Measurements from ENCODE around the gene TGM5. TPM values are rescaled to one million over a fixed set of nuclear protein-coding genes. Genes with fewer than 3 reads are reported as not detected.

Gene TGM5, protein sequence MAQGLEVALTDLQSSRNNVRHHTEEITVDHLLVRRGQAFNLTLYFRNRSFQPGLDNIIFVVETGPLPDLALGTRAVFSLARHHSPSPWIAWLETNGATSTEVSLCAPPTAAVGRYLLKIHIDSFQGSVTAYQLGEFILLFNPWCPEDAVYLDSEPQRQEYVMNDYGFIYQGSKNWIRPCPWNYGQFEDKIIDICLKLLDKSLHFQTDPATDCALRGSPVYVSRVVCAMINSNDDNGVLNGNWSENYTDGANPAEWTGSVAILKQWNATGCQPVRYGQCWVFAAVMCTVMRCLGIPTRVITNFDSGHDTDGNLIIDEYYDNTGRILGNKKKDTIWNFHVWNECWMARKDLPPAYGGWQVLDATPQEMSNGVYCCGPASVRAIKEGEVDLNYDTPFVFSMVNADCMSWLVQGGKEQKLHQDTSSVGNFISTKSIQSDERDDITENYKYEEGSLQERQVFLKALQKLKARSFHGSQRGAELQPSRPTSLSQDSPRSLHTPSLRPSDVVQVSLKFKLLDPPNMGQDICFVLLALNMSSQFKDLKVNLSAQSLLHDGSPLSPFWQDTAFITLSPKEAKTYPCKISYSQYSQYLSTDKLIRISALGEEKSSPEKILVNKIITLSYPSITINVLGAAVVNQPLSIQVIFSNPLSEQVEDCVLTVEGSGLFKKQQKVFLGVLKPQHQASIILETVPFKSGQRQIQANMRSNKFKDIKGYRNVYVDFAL
- total RNA-seq (under 1 TPM in 1 of 5 experiments, not detected in 4; 0.27 TPM), polyA plus RNA-seq (not detected), total RNA-seq (not detected)

DNA sequence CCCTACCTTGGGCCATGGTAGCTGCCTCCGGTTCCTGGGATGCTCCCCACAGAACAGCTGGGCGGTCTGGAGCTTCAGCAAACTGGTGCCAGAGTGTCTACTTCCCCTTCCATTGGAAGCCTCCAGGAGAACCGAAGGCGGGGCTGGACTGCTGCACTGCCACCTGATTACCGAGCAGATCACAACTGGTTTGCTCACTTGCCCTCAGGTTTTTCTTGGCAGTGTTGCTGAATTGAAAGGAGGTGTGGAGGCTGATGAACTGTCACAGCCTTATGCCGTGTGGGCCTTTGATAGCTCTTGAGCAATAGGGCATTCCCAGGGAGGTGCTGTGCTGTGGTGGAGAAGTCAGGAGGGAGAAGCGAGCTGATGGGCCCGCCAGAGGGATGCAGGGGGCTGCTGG lies at the start of gene TGM5:
Gene TGM5, minus strand, starts transcription at position 95 of the 400 bp plus-strand sequence. Its CDS starts 79 bp downstream, at position 16.
- intact Hi-C loops (cut with micrococcal nuclease), result no loop called here
- H3K4me3 ChIP-seq (ENCODE audit: low read length), result no peak within 1 kb of the TSS
- no peaks in the 10 kb centered on the region for H3K9me3 ChIP-seq (ENCODE audit: control insufficient read depth in 2 of 3, low read length in 3 of 3)
- no peak for DNase-seq
- no peak within 1 kb of the TSS for H3K27ac Mint-ChIP-seq
- no peak within 1 kb of the TSS for H3K4me3 Mint-ChIP-seq
- H3K27me3 ChIP-seq (ENCODE audit: control insufficient read depth in 2 of 2, insufficient read depth in 2 of 2, low read length in 2 of 2), result no peaks in the 10 kb centered on the region
- H3K9me3 Mint-ChIP-seq, result peaks cover 0 to 2% (median under 1%) of the 10 kb centered on the region in 11 donors
- no peak within 1 kb of the TSS for H3K27ac ChIP-seq (ENCODE audit: low read depth, low read length)
- H3K36me3 ChIP-seq (ENCODE audit: control insufficient read depth in 2 of 3, insufficient read depth in 3 of 3, low read length in 3 of 3), result no peaks in the 10 kb centered on the region
- H3K4me1 Mint-ChIP-seq, result peaks cover 0 to 8% (median 5%) of the 10 kb centered on the region in 7 donors
- ChIA-PET CTCF (no interaction called here), POLR2A (interaction anchor here (0.6 kb wide), 1 partner anchor 204 kb away, joined by 3 read pairs; no protein-coding TSS in a partner anchor)
- no peaks in the 10 kb centered on the region for H3K36me3 Mint-ChIP-seq
- peaks cover 0 to 22% (median 17%) of the 10 kb centered on the region in 5 donors for H3K27me3 Mint-ChIP-seq
- H3K4me1 ChIP-seq (ENCODE audit: control insufficient read depth in 2 of 2, insufficient read depth in 2 of 2, low read length in 2 of 2), result no peaks in the 10 kb centered on the region
- no peak for ATAC-seq

DNA sequence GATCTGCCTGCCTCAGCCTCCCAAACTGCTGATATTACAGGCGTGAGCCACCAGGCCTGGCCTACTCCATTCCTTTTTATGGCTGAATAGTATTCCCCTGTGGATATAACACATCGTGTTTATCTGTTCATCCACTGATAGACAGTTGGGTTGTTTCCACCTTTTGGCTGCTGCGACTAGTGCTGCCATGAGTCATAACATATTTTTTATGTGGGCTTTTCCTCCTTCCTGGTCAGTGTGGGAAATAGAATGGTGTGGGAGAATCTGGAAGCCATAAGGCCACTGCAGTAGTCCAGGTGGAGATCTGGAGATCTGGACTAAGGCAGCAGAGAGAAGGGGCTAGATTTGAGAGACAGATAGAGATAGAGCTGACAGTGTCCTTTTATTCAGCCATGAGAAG lies 47.4 kb upstream of the TGM5 start:
- H3K4me3 ChIP-seq (ENCODE audit: low read length), result no peak overlapping the region
- no peak overlapping the region for H3K27ac ChIP-seq (ENCODE audit: low read depth, low read length)
- no peak for DNase-seq
- Mint-ChIP-seq H3K4me1 (peaks cover 0 to 2% (median 0%) of the 10 kb centered on the region in 7 donors), H3K9me3 (no peaks in the 10 kb centered on the region), H3K4me3 (no peak overlapping the region), H3K27ac (no peak overlapping the region), H3K36me3 (no peaks in the 10 kb centered on the region), H3K27me3 (peaks cover 19 to 58% (median 35%) of the 10 kb centered on the region in 5 donors)
- ChIA-PET CTCF (no interaction called here), POLR2A (no interaction called here)
- no peaks in the 10 kb centered on the region for H3K9me3 ChIP-seq (ENCODE audit: control insufficient read depth in 2 of 3, low read length in 3 of 3)
- no peak for ATAC-seq
- H3K36me3 ChIP-seq (ENCODE audit: control insufficient read depth in 2 of 3, insufficient read depth in 3 of 3, low read length in 3 of 3), result no peaks in the 10 kb centered on the region
- intact Hi-C loops (cut with micrococcal nuclease), result no loop called here
- no peaks in the 10 kb centered on the region for H3K4me1 ChIP-seq (ENCODE audit: control insufficient read depth in 2 of 2, insufficient read depth in 2 of 2, low read length in 2 of 2)
- H3K27me3 ChIP-seq (ENCODE audit: control insufficient read depth in 2 of 2, insufficient read depth in 2 of 2, low read length in 2 of 2), result no peaks in the 10 kb centered on the region

DNA sequence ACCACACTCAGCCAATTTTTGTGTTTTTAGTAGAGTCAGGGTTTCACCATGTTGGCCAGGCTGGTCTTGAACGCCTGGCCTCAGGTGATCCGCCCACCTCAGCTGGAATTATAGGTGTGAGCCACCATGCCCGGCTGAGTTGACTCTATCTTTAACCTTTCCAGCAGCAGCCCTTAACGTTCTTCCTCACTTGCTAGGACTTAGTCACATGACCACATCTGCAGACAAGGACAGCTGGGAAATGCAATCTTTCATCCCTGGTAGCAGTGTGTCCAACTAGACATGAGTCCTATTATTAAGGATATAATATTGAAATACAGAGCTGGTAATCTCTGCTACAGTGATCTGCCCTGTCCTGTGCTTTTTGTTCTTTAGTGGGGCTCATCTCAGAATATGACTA lies 45.6 kb upstream of the TGM5 start:
- H3K4me3 ChIP-seq (ENCODE audit: low read length), result no peak overlapping the region
- ChIA-PET POLR2A (no interaction called here), CTCF (no interaction called here)
- Mint-ChIP-seq H3K9me3 (no peaks in the 10 kb centered on the region), H3K4me3 (no peak overlapping the region), H3K27me3 (peaks cover 29 to 57% (median 43%) of the 10 kb centered on the region in 5 donors), H3K4me1 (peaks cover 0 to 2% (median 0%) of the 10 kb centered on the region in 7 donors), H3K36me3 (no peaks in the 10 kb centered on the region), H3K27ac (no peak overlapping the region)
- no peak for DNase-seq
- ATAC-seq, result no peak
- H3K27me3 ChIP-seq (ENCODE audit: control insufficient read depth in 2 of 2, insufficient read depth in 2 of 2, low read length in 2 of 2), result no peaks in the 10 kb centered on the region
- intact Hi-C loops (cut with micrococcal nuclease), result no loop called here
- no peak overlapping the region for H3K27ac ChIP-seq (ENCODE audit: low read depth, low read length)
- H3K4me1 ChIP-seq (ENCODE audit: control insufficient read depth in 2 of 2, insufficient read depth in 2 of 2, low read length in 2 of 2), result no peaks in the 10 kb centered on the region
- H3K36me3 ChIP-seq (ENCODE audit: control insufficient read depth in 2 of 3, insufficient read depth in 3 of 3, low read length in 3 of 3), result no peaks in the 10 kb centered on the region
- H3K9me3 ChIP-seq (ENCODE audit: control insufficient read depth in 2 of 3, low read length in 3 of 3), result no peaks in the 10 kb centered on the region

DNA sequence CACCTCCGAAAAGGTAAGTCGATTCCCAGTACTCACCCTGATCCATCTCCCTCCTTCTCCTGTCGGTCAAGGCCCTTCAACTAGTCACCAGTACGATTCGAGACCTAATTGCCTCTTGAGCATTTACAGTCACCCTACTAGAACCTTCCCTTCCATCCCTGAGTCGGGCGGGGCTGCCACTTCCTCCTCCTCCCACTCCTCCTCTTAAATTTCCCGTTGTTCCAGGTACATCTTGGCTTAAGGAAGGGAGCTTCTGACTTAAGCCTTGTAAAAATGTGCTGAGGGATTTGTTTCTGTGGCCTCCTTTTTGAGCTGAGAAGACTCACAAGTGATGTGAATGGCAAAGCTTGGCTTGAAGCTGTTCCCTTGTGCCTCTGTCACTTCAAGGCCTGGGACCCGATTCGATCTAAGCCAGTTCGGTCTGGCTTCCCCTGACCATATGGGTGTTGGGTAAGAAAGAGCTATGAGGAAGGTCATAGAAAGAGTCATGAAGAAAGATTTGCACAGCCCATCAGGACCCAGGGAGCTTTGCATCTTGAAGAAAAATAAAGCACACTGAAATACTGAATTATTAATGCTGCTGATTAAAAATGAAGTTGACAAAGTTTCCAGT lies 35.6 kb upstream of the TGM5 start, which contains the start of gene TGM7:
Gene TGM7, minus strand, starts transcription at position 51 of the 613 bp plus-strand sequence.
- no peak within 1 kb of the TSS for H3K27ac Mint-ChIP-seq
- Histone ChIP-seq H3K4me1 (ENCODE audit: control insufficient read depth in 2 of 2, insufficient read depth in 2 of 2, low read length in 2 of 2) (no peaks in the 10 kb centered on the region), H3K4me3 (ENCODE audit: low read length) (no peak within 1 kb of the TSS)

DNA sequence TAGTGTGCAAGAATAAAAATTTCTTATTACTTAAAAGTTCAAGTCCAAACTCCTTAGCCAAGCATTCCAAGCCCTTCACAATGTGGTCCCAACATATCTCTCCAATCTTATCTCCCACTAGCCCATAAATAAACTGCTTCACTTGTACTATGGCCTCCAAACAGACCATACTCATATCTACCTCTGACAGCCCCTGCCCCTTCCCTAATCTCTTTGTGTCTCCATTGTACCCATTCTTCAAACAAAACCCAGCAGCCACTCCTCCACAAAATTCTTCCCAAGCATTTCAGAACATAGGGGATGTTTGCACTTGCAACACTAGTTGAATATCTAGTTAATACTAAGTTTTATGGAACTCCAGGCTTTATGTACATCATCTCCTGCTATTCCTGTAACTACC lies 33.2 kb upstream of the TGM5 start:
- Mint-ChIP-seq H3K4me3 (no peak overlapping the region), H3K27ac (peak overlapping the region in 1 of 9 donors; percentile 11), H3K27me3 (peaks cover 20 to 48% (median 31%) of the 10 kb centered on the region in 5 donors), H3K4me1 (no peaks in the 10 kb centered on the region), H3K9me3 (no peaks in the 10 kb centered on the region), H3K36me3 (peaks cover 0 to 3% (median 0%) of the 10 kb centered on the region in 5 donors)
- ChIA-PET CTCF (no interaction called here), POLR2A (no interaction called here)
- no peaks in the 10 kb centered on the region for H3K36me3 ChIP-seq (ENCODE audit: control insufficient read depth in 2 of 3, insufficient read depth in 3 of 3, low read length in 3 of 3)
- ATAC-seq, result no peak
- no peaks in the 10 kb centered on the region for H3K9me3 ChIP-seq (ENCODE audit: control insufficient read depth in 2 of 3, low read length in 3 of 3)
- no peak overlapping the region for H3K27ac ChIP-seq (ENCODE audit: low read depth, low read length)
- DNase-seq, result no peak
- H3K27me3 ChIP-seq (ENCODE audit: control insufficient read depth in 2 of 2, insufficient read depth in 2 of 2, low read length in 2 of 2), result peaks cover 0 to 4% of the 10 kb centered on the region in 2 donors
- no peak overlapping the region for H3K4me3 ChIP-seq (ENCODE audit: low read length)
- intact Hi-C loops (cut with micrococcal nuclease), result no loop called here
- H3K4me1 ChIP-seq (ENCODE audit: control insufficient read depth in 2 of 2, insufficient read depth in 2 of 2, low read length in 2 of 2), result no peaks in the 10 kb centered on the region

More for the DNA sequence above, 35.6 kb upstream of the TGM5 start, which contains the start of gene TGM7:
- no peaks in the 10 kb centered on the region for H3K9me3 ChIP-seq (ENCODE audit: control insufficient read depth in 2 of 3, low read length in 3 of 3)
- peaks cover 22 to 49% (median 32%) of the 10 kb centered on the region in 5 donors for H3K27me3 Mint-ChIP-seq
- intact Hi-C loops (cut with micrococcal nuclease), result no loop called here
- POLR2A ChIA-PET, result no interaction called here
- CTCF ChIA-PET, result no interaction called here
- H3K9me3 Mint-ChIP-seq, result peaks cover 0 to 1% (median 0%) of the 10 kb centered on the region in 11 donors
- H3K27me3 ChIP-seq (ENCODE audit: control insufficient read depth in 2 of 2, insufficient read depth in 2 of 2, low read length in 2 of 2), result no peaks in the 10 kb centered on the region
- DNase-seq, result no peak
- H3K36me3 Mint-ChIP-seq, result no peaks in the 10 kb centered on the region
- H3K36me3 ChIP-seq (ENCODE audit: control insufficient read depth in 2 of 3, insufficient read depth in 3 of 3, low read length in 3 of 3), result no peaks in the 10 kb centered on the region
- H3K4me1 Mint-ChIP-seq, result no peaks in the 10 kb centered on the region
- no peak for ATAC-seq
- H3K4me3 Mint-ChIP-seq, result peak within 1 kb of the TSS in 1 of 10 donors; percentile 46
- H3K27ac ChIP-seq (ENCODE audit: low read depth, low read length), result no peak within 1 kb of the TSS

DNA sequence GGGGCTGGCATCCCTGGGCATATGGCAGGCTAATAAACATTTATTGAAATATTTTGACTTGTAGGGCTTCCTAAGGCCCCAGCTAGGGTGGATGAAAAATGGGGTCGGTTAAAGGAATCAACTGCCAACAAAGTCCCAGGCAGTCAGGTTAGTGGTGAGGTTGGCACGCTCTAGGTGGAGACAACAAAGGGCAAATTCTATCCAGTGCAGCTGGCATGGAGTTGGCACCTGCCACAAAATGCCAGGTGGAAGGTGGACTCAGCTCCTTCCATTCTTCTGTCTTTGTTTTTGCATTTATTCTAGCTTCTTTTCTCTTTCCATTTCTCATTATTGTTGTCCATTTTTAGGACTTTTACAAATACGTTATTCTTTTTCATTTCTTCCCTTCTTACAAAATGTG lies 32.7 kb upstream of the TGM5 start:
- Mint-ChIP-seq H3K27me3 (peaks cover 22 to 50% (median 34%) of the 10 kb centered on the region in 5 donors), H3K4me1 (no peaks in the 10 kb centered on the region), H3K4me3 (no peak overlapping the region), H3K9me3 (no peaks in the 10 kb centered on the region), H3K36me3 (peaks cover 0 to 3% (median 0%) of the 10 kb centered on the region in 5 donors), H3K27ac (no peak overlapping the region)
- ChIA-PET POLR2A (no interaction called here), CTCF (interaction anchor here (0.6 kb wide), 1 partner anchor 256 kb away, joined by 3 read pairs; no protein-coding TSS in a partner anchor)
- DNase-seq (no peak), ATAC-seq (no peak)
- no peaks in the 10 kb centered on the region for H3K36me3 ChIP-seq (ENCODE audit: control insufficient read depth in 2 of 3, insufficient read depth in 3 of 3, low read length in 3 of 3)
- H3K27ac ChIP-seq (ENCODE audit: low read depth, low read length), result no peak overlapping the region
- no peaks in the 10 kb centered on the region for H3K4me1 ChIP-seq (ENCODE audit: control insufficient read depth in 2 of 2, insufficient read depth in 2 of 2, low read length in 2 of 2)
- intact Hi-C loops (cut with micrococcal nuclease), result no loop called here
- H3K27me3 ChIP-seq (ENCODE audit: control insufficient read depth in 2 of 2, insufficient read depth in 2 of 2, low read length in 2 of 2), result peaks cover 0 to 4% of the 10 kb centered on the region in 2 donors
- H3K9me3 ChIP-seq (ENCODE audit: control insufficient read depth in 2 of 3, low read length in 3 of 3), result no peaks in the 10 kb centered on the region
- H3K4me3 ChIP-seq (ENCODE audit: low read length), result no peak overlapping the region

All from naive thymus-derived CD4-positive, alpha-beta T cell (primary cell).